CD4-positive, alpha-beta T cell treated with Interleukin-12 subunit alpha and Interleukin-12 subunit beta, for 1 hour (primary cell): ENCODE data around the gene TMEM129.

Experiments used
- DNase-seq: peaks from one replicate; pipeline ENCODE4 v3.0.0-alpha.2; 2020

TMEM129 gene

GRCh38 chr4:1721003-1721665 is at the start of gene TMEM129, which contains the start of gene TACC3:
TSS of gene TMEM129 (minus strand) at chr4:1721323. CDS start at chr4:1720837, 486 bp downstream.
TSS of gene TACC3 (plus strand) at chr4:1721521. CDS start at chr4:1723422, 1,901 bp downstream.
- peak; percentile 97 for DNase-seq

- no peak for DNase-seq
Observed at GRCh38 chr4:1770791-1771231, 49.7 kb upstream of the TMEM129 start.

GRCh38 chr4:1770245-1770644 is 49.1 kb upstream of the TMEM129 start:
- no peak for DNase-seq

GRCh38 chr4:1769692-1770091 is 48.6 kb upstream of the TMEM129 start:
- no peak for DNase-seq

- DNase-seq = no peak
Observed at GRCh38 chr4:1768367-1769034, 47.4 kb upstream of the TMEM129 start.

- peak; percentile 14 for DNase-seq
Observed at GRCh38 chr4:1767770-1768366, 46.7 kb upstream of the TMEM129 start.

- DNase-seq = no peak
Observed at GRCh38 chr4:1767061-1767769, 46.1 kb upstream of the TMEM129 start.

- DNase-seq = no peak
Observed at GRCh38 chr4:1766106-1767060, 45.3 kb upstream of the TMEM129 start.

GRCh38 chr4:1765409-1766072 is 44.4 kb upstream of the TMEM129 start:
- no peak for DNase-seq

GRCh38 chr4:1764670-1765069 is 43.5 kb upstream of the TMEM129 start:
- no peak for DNase-seq

- DNase-seq = no peak
Observed at GRCh38 chr4:1763550-1764080, 42.5 kb upstream of the TMEM129 start.

GRCh38 chr4:1763070-1763549 is 42.0 kb upstream of the TMEM129 start:
- DNase-seq = no peak

- no peak for DNase-seq
Observed at GRCh38 chr4:1762264-1763010, 41.3 kb upstream of the TMEM129 start.

- DNase-seq = no peak
Observed at GRCh38 chr4:1761130-1761689, 40.1 kb upstream of the TMEM129 start.

GRCh38 chr4:1760521-1761071 is 39.5 kb upstream of the TMEM129 start:
- no peak for DNase-seq

GRCh38 chr4:1759818-1760223 is 38.7 kb upstream of the TMEM129 start:
- no peak for DNase-seq

- DNase-seq = no peak
Observed at GRCh38 chr4:1759170-1759817, 38.2 kb upstream of the TMEM129 start.

GRCh38 chr4:1758306-1759121 is 37.4 kb upstream of the TMEM129 start:
- no peak for DNase-seq
